K562 (cell line): ENCODE data around the gene IRF2BP1. TPM values are rescaled to one million over a fixed set of nuclear protein-coding genes. Genes with fewer than 3 reads are reported as not detected.
A peak's percentile ranks its signal among the peaks of the same experiment; 100 is the strongest.

Source experiments
- ATF1 ChIP-seq, 2 experiments: fragments of 450-650 bp in 1 of 2; IDR thresholded peaks; 2 replicates each; pipeline ENCODE4 v1.6.1; 2016; ENCODE audit warnings: missing compliant biosample characterization in 1 of 2, missing genetic modification characterization in 1 of 2
- BDP1 ChIP-seq: IDR thresholded peaks from 3 replicates; pipeline ENCODE4 v1.6.1; 2011; ENCODE audit not compliant: insufficient read length, insufficient read depth
- CBFA2T2 ChIP-seq: fragments of 450-650 bp; conservative IDR thresholded peaks from 2 replicates; pipeline ENCODE4 v1.6.1; 2017; ENCODE audit warnings: mild to moderate bottlenecking
- E2F8 ChIP-seq: fragments of 450-650 bp; IDR thresholded peaks from 2 replicates; pipeline ENCODE4 v1.7.1; 2018; ENCODE audit warnings: mild to moderate bottlenecking, low read depth; ENCODE audit not compliant: partially characterized antibody
- GABPB1 ChIP-seq: sonication (generic); formaldehyde crosslinking; IDR thresholded peaks from 2 replicates; pipeline ENCODE4 v1.8.0; 2022; ENCODE audit warnings: mild to moderate bottlenecking, missing genetic modification reagents
- NFYB ChIP-seq: IDR thresholded peaks from 2 replicates; pipeline ENCODE4 v1.6.1; 2011; ENCODE audit warnings: mild to moderate bottlenecking, moderate library complexity; ENCODE audit not compliant: insufficient read length; ENCODE audit errors: extremely low read depth
- POLR2G ChIP-seq: fragments of 200-400 bp; formaldehyde crosslinking; IDR thresholded peaks from 2 replicates; pipeline ENCODE4 v1.6.1; 2017; ENCODE audit warnings: low read depth, mild to moderate bottlenecking, antibody characterized with exemption, low read length, moderate library complexity
- SMARCE1 ChIP-seq: fragments of 450-650 bp; IDR thresholded peaks from 2 replicates; pipeline ENCODE4 v1.7.1; 2016; ENCODE audit warnings: mild to moderate bottlenecking
- TAL1 ChIP-seq: fragments of 450-650 bp; IDR thresholded peaks from 2 replicates; pipeline ENCODE4 v1.6.1; 2016; ENCODE audit warnings: mild to moderate bottlenecking
- XRCC3 ChIP-seq: fragments of 450-650 bp; IDR thresholded peaks from 2 replicates; pipeline ENCODE4 v1.6.1; 2017; ENCODE audit warnings: mild to moderate bottlenecking, moderate library complexity
- ZBTB33 ChIP-seq: sonication (generic); formaldehyde crosslinking; IDR thresholded peaks from 2 replicates; pipeline ENCODE4 v1.8.1; 2023; ENCODE audit warnings: mild to moderate bottlenecking, missing genetic modification reagents
- ZFP36 ChIP-seq: fragments of 150-350 bp; IDR thresholded peaks from 2 replicates; pipeline ENCODE4 v1.6.1; 2018; ENCODE audit warnings: low read length, low read depth; ENCODE audit not compliant: partially characterized antibody
- ZNF239 ChIP-seq: fragments of 250-450 bp; sonication (Bioruptor Pico); IDR thresholded peaks from 2 replicates; pipeline ENCODE4 v1.4.0; 2020; ENCODE audit warnings: mild to moderate bottlenecking
- ZNF407 ChIP-seq: fragments of 450-650 bp; IDR thresholded peaks from 2 replicates; pipeline ENCODE4 v1.6.1; 2016; ENCODE audit warnings: low read depth
- ZNF445 ChIP-seq: fragments of 250-450 bp; sonication (Bioruptor Pico); IDR thresholded peaks from 2 replicates; pipeline ENCODE4 v1.4.0; 2020; ENCODE audit warnings: low read depth, mild to moderate bottlenecking, moderate library complexity
- ZSCAN29 ChIP-seq: fragments of 450-650 bp; IDR thresholded peaks from 2 replicates; pipeline ENCODE4 v1.6.1; 2017
- polyA plus RNA-seq, 8 experiments: library from polyadenylated mRNA; depleted of rRNA in 4 of 8; stranded (reverse) in 5 of 8; unstranded in 3 of 8; fragments of >200 nt; fragmentation: Nextera tagmentation in 2 of 8; fragmentation: Illumina TruSeq in 1 of 8; extraction: Ambion mirVana in 2 of 8; extraction: Trizol in 1 of 8; gene quantifications; 2 replicates each; pipeline versions ENCODE4 v1.2.1 to v1.2.3, GENCODE V29; 2011 to 2014; ENCODE audit warnings: inconsistent platforms in 1 of 8, missing spikeins in 1 of 8
- total RNA-seq, 7 experiments: library from RNA; depleted of rRNA in 6 of 7; stranded (reverse); fragments of >200 nt in 6 of 7; fragmentation: Illumina TruSeq in 2 of 7; extraction: Trizol in 2 of 7; gene quantifications; 2 replicates each; pipeline versions ENCODE4 v1.2.1 to v1.2.3, GENCODE V29; 2011 to 2021; ENCODE audit warnings: low replicate concordance in 1 of 7

IRF2BP1 gene
- total and polyA plus RNA-seq, 9 of the 15 experiments (the other 6 are each of a cell fraction or from before 2014, with no cell fraction given) = 0.61 to 35.9 (median 3.5) TPM

- TF ChIP-seq ZBTB33 = peak; percentile 42; the same call in 1 of the 2 replicates
- TF ChIP-seq TAL1 = no peak
- no peak for TF ChIP-seq ZNF407
- peak; percentile 85 for TF ChIP-seq GABPB1 (CRISPR knock-in tag)
- TF ChIP-seq E2F8 = peak; percentile 62
- no peak for TF ChIP-seq ATF1 (CRISPR knock-in tag; IDR thresholded peaks at IDR 0.05)
- TF ChIP-seq ATF1 (tag; IDR thresholded peaks at IDR 0.05) = peak; percentile 90
- TF ChIP-seq CBFA2T2 = peak; percentile 28; the same call in 1 of the 2 replicates
- TF ChIP-seq ZSCAN29 = no peak
- no peak for TF ChIP-seq BDP1
- peak; percentile 16 for TF ChIP-seq ZFP36
- no peak for TF ChIP-seq XRCC3
- peak; percentile 93 for TF ChIP-seq POLR2G
- TF ChIP-seq SMARCE1 = no peak
- no peak for TF ChIP-seq ZNF445 (CRISPR knock-in tag)
- TF ChIP-seq ZNF239 (CRISPR knock-in tag) = no peak
- peak; percentile 99 for TF ChIP-seq NFYB
These were observed 41.8 kb upstream of the IRF2BP1 start (continued) for GRCh38 chr19:45927565-45928261.
